Mesenchymal stem cell (in vitro differentiated cells and primary cell): Measurements from ENCODE around the gene PSIP1. TPM values are rescaled to one million over a fixed set of nuclear protein-coding genes. Genes with fewer than 3 reads are reported as not detected.
A peak's percentile ranks its signal among the peaks of the same experiment; 100 is the strongest.

Experiments used
- DNase-seq: peaks from one replicate; pipeline ENCODE4 v3.0.0-alpha.2; 2013
- H2AFZ ChIP-seq: one replicate; pipeline ENCODE4 v1.6.1; 2013; ENCODE audit warnings: low read depth, mild to moderate bottlenecking, control low read depth, inconsistent platforms, low read length, moderate library complexity
- H2AK5ac ChIP-seq: 2 replicates; pipeline ENCODE4 v1.6.1; 2013; ENCODE audit warnings: low read length, moderate library complexity, mild to moderate bottlenecking, inconsistent platforms; ENCODE audit not compliant: severe bottlenecking
- H2BK120ac ChIP-seq: one replicate; pipeline ENCODE4 v1.6.1; 2013; ENCODE audit warnings: low read depth, mild to moderate bottlenecking, inconsistent platforms, low read length, moderate library complexity
- H2BK12ac ChIP-seq, 2 experiments: one replicate each; pipeline ENCODE4 v1.6.1; 2013; ENCODE audit warnings: inconsistent platforms in 2 of 2, low read length in 2 of 2, mild to moderate bottlenecking in 2 of 2, moderate library complexity in 2 of 2, control low read depth in 1 of 2
- H2BK15ac ChIP-seq: one replicate; pipeline ENCODE4 v1.6.1; 2013; ENCODE audit warnings: mild to moderate bottlenecking, low read depth, inconsistent platforms; ENCODE audit not compliant: poor library complexity, severe bottlenecking
- H2BK5ac ChIP-seq: 2 replicates; pipeline ENCODE4 v1.6.1; 2013; ENCODE audit warnings: low read depth, mild to moderate bottlenecking, low read length, control low read depth, inconsistent platforms; ENCODE audit not compliant: poor library complexity, severe bottlenecking
- H3K14ac ChIP-seq, 2 experiments: one replicate each; pipeline ENCODE4 v1.6.1; 2013; ENCODE audit warnings: inconsistent platforms in 2 of 2, low read length in 2 of 2, control low read depth in 1 of 2, mild to moderate bottlenecking in 1 of 2, moderate library complexity in 1 of 2
- H3K18ac ChIP-seq, 2 experiments: one replicate each; pipeline ENCODE4 v1.6.1; 2013; ENCODE audit warnings: inconsistent platforms in 2 of 2, low read length in 2 of 2, control low read depth in 1 of 2, low read depth in 1 of 2, mild to moderate bottlenecking in 1 of 2
- H3K23ac ChIP-seq, 2 experiments: one replicate each; pipeline ENCODE4 v1.6.1; 2013; ENCODE audit warnings: inconsistent platforms in 2 of 2, low read length in 2 of 2, mild to moderate bottlenecking in 2 of 2, moderate library complexity in 2 of 2, control low read depth in 1 of 2
- H3K27ac ChIP-seq: 2 replicates; pipeline ENCODE4 v1.5.1; 2013; ENCODE audit warnings: mild to moderate bottlenecking, moderate library complexity, low read length, control low read depth, inconsistent platforms; ENCODE audit not compliant: poor library complexity, severe bottlenecking
- H3K27me3 ChIP-seq, 2 experiments: 2 replicates each; pipeline versions ENCODE4 v1.6.1 to v1.7.0; 2013; ENCODE audit warnings: low read length in 2 of 2, mild to moderate bottlenecking in 2 of 2, moderate library complexity in 2 of 2, control low read depth in 1 of 2, inconsistent platforms in 1 of 2; ENCODE audit not compliant: control insufficient read depth in 1 of 2, insufficient read depth in 1 of 2
- H3K36me3 ChIP-seq, 2 experiments: 2 replicates each; pipeline versions ENCODE4 v1.6.1 to v1.7.0; 2013; ENCODE audit warnings: low read length in 2 of 2, control low read depth in 1 of 2, inconsistent platforms in 1 of 2, low read depth in 1 of 2, mild to moderate bottlenecking in 1 of 2; ENCODE audit not compliant: insufficient read depth in 2 of 2, control insufficient read depth in 1 of 2
- H3K4ac ChIP-seq, 2 experiments: one replicate each; pipeline ENCODE4 v1.6.1; 2013; ENCODE audit warnings: inconsistent platforms in 2 of 2, low read length in 2 of 2, mild to moderate bottlenecking in 2 of 2, moderate library complexity in 2 of 2, control low read depth in 1 of 2, low read depth in 1 of 2
- H3K4me1 ChIP-seq: 2 replicates; pipeline ENCODE4 v1.6.1; 2013; ENCODE audit warnings: low read depth, low read length, control low read depth; ENCODE audit not compliant: control insufficient read depth, insufficient read depth
- H3K4me2 ChIP-seq: 2 replicates; pipeline ENCODE4 v1.6.1; 2013; ENCODE audit warnings: low read length, mild to moderate bottlenecking, inconsistent platforms; ENCODE audit not compliant: poor library complexity, severe bottlenecking
- H3K4me3 ChIP-seq, 2 experiments: 2 replicates each; pipeline versions ENCODE4 v1.5.1 to v1.7.0; 2013; ENCODE audit warnings: low read length in 2 of 2, mild to moderate bottlenecking in 2 of 2, control low read depth in 1 of 2, low read depth in 1 of 2; ENCODE audit not compliant: insufficient read depth in 1 of 2
- H3K79me1 ChIP-seq: replicated peaks from 2 replicates; pipeline ENCODE4 v1.6.1; 2013; ENCODE audit warnings: mild to moderate bottlenecking, control low read depth, low read length, inconsistent platforms; ENCODE audit not compliant: poor library complexity, severe bottlenecking
- H3K9ac ChIP-seq: 2 replicates; pipeline ENCODE4 v1.7.0; 2013; ENCODE audit warnings: mild to moderate bottlenecking, low read length, moderate library complexity
- H3K9me3 ChIP-seq: 2 replicates; pipeline ENCODE4 v1.7.0; 2013; ENCODE audit warnings: mild to moderate bottlenecking, low read length; ENCODE audit not compliant: control insufficient read depth
- H4K8ac ChIP-seq: one replicate; pipeline ENCODE4 v1.6.1; 2013; ENCODE audit warnings: inconsistent platforms, mild to moderate bottlenecking, low read length, moderate library complexity
- H4K91ac ChIP-seq: one replicate; pipeline ENCODE4 v1.6.1; 2013; ENCODE audit warnings: mild to moderate bottlenecking, low read length, inconsistent platforms
- WGBS: methylation state at CpG from one replicate; pipeline ENCODE4 v1.1.7; 2013; ENCODE audit warnings: mixed read lengths; 5-methylcytosine and 5-hydroxymethylcytosine counted together
- small RNA-seq: library from polyadenylated mRNA; stranded (forward); fragments of <200 nt; extraction: miRNeasy Mini kit (QIAGEN cat#:217004); gene quantifications from one replicate; pipeline ENCODE3, GENCODE V24; 2013; ENCODE audit warnings: low read depth

Gene PSIP1

DNA sequence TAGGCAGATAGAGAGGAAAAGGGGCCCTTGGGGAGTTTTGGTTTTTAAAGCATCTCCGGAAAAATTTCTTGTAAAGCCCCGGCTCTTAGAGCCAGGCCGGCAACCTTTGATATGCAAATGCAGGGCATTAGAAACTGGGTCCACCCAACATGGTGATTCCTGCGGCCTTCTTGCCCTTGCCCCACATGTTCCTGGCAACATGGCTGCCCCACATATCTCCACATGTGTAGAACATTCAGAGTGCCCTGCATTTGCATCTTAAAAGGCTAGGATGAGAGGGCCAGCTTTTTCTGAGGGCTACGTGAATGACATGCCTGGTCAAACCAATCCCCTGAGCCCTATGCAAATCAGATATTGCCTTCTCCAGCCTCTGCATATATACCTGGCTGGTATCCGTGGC is 93.1 kb downstream of the PSIP1 start:
- H3K79me1 ChIP-seq = peaks cover 2% of the 10 kb centered on the region
- H2BK12ac ChIP-seq = no peak overlapping the region
- no peak overlapping the region for H3K14ac ChIP-seq
- no peak overlapping the region for H3K27ac ChIP-seq
- H2BK5ac ChIP-seq = no peak overlapping the region
- no peak overlapping the region for H3K4me3 ChIP-seq
- H3K36me3 ChIP-seq = no peaks in the 10 kb centered on the region
- no peaks in the 10 kb centered on the region for H3K27me3 ChIP-seq
- no peak overlapping the region for H3K18ac ChIP-seq
- H3K23ac ChIP-seq = no peak overlapping the region
- H2BK120ac ChIP-seq = no peak overlapping the region
- H2BK15ac ChIP-seq = no peak overlapping the region
- H3K9me3 ChIP-seq = no peaks in the 10 kb centered on the region
- H3K4me2 ChIP-seq = no peak overlapping the region
- no peak overlapping the region for H3K4ac ChIP-seq
- peaks cover 4% of the 10 kb centered on the region for H3K4me1 ChIP-seq
- no peak overlapping the region for H4K8ac ChIP-seq
- H4K91ac ChIP-seq = no peak overlapping the region
- no peak overlapping the region for H2AFZ ChIP-seq
- no peak for DNase-seq
- H3K9ac ChIP-seq = no peak overlapping the region
- H2AK5ac ChIP-seq = no peak overlapping the region
- 79% methylated on average over 6 of the region's 6 CpGs for WGBS

DNA sequence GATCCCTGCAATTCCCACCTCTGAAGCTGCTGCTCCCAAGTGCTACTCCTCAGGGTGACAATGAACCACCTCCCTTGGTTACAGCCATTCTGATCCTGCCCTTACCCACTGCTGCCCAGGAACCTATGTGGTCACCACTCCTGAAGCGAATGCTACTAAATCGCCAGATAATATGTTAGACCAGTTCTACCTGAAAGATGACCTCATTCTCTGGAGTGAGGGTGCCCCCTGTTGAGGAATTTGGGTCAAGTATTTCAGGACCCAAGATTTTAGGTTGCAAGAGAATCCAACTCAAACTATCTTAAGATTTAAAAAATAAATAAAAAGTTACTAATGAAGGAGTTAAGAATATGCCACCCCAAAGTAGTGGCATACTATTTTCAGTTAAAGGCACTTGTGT is 93.9 kb downstream of the PSIP1 start:
- Histone ChIP-seq H3K27me3 (no peaks in the 10 kb centered on the region), H3K4me2 (no peak overlapping the region), H3K9ac (no peak overlapping the region), H2BK5ac (no peak overlapping the region), H3K79me1 (no peaks in the 10 kb centered on the region), H2AK5ac (no peak overlapping the region), H4K91ac (no peak overlapping the region), H2BK15ac (no peak overlapping the region), H2BK12ac (no peak overlapping the region), H3K14ac (no peak overlapping the region), H2BK120ac (no peak overlapping the region), H3K9me3 (no peaks in the 10 kb centered on the region), H2AFZ (no peak overlapping the region), H3K27ac (no peak overlapping the region), H3K4me3 (no peak overlapping the region), H3K4ac (no peak overlapping the region), H3K18ac (no peak overlapping the region), H4K8ac (no peak overlapping the region), H3K4me1 (peaks cover 4% of the 10 kb centered on the region), H3K36me3 (no peaks in the 10 kb centered on the region), H3K23ac (no peak overlapping the region)
- DNase-seq = peak; percentile 49
- WGBS = 85% methylated on average over 2 of the region's 2 CpGs

Small RNA genes within 50 kb of the gene (small RNA-seq; reads per million reads assigned to genes)
- gene AL513423.1 (not detected), gene RN7SL98P (not detected), gene RNU6-246P (not detected), gene RNU6-319P (not detected)
